NCI-H1417 treated with DMSO at 0.1 percent for 48 hours (cell line): ENCODE data around the gene ZC3H8.
"Not testable (repeated sequence)": the region's sequence is repeated elsewhere in the genome, so short reads cannot be mapped to it uniquely, and the experiment has no call there.

Experiments
- DNase-seq: peaks from one replicate; lab custom pipeline; 2025; lab: John Stamatoyannopoulos, UW

ZC3H8 gene

DNA sequence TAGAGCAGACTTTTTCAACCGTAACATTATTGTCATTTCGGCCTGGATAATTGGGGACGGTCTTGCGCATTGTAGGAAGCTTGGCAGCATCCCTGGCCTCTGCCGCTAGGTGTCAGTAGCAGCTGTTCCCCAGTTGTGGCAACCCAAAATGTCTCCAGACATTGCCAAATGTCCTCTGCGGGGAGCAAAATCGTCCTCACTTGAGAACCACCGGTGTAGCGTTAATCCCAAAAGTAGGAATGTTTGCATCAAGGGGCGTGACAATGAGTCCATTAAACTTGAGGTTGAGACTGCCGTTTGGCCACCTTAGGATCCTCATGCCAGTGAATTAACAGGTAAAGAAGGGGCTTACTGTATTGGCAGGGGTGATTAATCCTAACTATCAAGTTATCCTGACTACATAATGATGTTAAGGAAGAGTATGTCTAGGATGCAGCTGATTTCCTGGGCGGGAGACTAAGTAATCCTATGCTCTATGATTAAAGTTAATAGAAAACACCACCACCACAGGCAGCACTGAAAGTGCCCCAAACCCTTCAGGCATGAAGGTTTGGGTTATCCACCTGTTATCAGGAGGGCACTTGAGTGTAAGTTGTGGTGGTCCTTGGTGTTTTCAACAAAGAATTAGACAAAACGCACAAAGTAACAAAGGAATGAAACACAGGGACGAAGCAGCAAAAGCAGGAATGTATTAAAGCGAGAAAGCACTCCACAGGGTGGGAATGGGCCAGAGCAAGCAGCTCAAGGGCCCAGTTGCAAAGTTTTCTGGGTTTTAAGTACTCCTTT lies 4.9 kb upstream of the ZC3H8 start:
- no peak for DNase-seq

GRCh38 chr2:112257575-112257974 lies 2.7 kb upstream of the ZC3H8 start:
- no peak for DNase-seq

GRCh38 chr2:112256654-112257053 lies 1.8 kb upstream of the ZC3H8 start:
- no peak for DNase-seq

- no peak for DNase-seq
Measured at GRCh38 chr2:112255875-112256274, 1.0 kb upstream of the ZC3H8 start.

DNA sequence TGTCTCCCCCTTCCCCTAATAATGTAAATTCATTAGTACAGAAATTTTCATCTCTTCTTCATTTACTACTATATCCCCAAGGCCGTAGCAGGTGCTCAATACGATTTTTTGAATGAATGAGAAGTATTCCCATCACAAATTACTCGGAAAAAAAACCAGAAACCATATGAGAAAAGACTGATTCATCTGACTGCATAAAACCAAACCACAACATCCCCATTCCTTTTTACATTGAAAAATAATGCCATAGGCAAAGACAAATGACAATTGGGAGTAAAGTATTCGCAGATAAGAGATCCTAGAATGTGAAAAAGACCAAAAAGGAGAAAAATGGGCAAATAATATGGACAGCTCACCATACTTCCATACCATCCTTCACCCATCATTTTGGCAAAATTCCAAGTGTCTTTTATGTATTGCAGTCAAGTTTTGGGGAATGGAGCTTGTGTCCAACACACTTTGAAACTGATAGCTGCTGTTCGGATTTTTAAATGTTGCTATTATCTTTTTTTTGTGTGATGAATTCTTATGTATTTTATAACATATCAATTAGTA lies 1.5 kb downstream of the ZC3H8 start:
- no peak for DNase-seq

- DNase-seq = no peak
Measured at GRCh38 chr2:112251271-112251670, 3.6 kb downstream of the ZC3H8 start.

DNA sequence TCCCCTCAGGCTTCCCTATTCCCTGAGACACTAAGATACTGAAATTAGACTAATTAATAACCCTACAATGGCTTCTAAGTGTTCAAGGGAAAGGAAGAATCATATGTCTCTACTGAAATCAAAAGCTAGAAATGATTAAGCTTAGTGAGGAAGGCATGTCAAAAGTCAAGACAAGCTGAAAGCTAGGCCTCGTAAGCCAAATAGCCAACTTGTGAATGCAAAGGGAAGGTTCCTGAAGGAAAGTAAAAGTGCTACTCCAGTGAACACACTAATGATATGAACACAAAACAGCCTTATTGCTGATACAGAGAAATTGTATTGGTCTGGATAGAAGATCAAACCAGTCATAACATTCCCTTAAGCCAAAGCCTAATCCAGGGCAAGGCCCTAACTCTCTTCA lies 10.0 kb downstream of the ZC3H8 start:
- DNase-seq = no peak

- no peak for DNase-seq
Measured at GRCh38 chr2:112243233-112243632, 11.6 kb downstream of the ZC3H8 start.

DNA sequence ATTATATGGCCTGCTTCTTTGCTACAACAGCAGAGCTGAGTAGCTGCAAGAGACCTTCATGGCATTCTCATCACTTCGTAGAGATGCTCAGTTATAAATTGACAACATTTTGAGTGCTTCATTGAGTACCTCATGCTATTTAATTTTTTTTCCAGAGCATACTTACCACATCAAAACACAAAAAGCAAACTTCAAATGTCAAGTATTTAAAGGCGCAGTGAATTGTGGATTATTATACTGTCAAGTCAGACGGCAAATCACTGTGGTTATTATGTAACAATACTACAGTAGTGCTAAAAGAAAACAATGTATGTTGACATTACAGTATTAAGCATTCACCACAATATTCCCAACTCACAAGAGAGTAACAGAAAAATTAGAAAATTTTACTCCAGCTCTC lies 12.5 kb downstream of the ZC3H8 start:
- DNase-seq = no peak

DNA sequence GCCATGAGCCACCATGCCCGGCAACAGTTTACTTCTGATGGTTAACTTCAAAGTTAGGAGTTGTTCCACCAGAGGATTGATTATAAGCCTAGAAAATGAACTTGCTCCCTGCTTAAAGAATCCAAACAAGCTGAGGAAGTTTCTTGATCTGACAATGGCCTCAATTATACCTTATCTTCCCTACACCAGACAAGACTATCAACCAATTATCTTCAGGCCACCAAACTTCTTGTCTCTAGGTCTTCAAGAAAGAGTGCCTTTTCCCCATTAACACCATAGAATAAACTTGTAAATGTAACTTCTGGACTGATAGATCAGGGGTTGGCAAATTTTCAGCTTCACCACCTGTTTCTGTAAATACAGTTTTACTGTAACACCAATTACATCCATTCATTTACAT lies 15.0 kb downstream of the ZC3H8 start:
- DNase-seq = no peak

- no peak for DNase-seq
Measured at GRCh38 chr2:112230371-112230770, 24.5 kb downstream of the ZC3H8 start.

DNA sequence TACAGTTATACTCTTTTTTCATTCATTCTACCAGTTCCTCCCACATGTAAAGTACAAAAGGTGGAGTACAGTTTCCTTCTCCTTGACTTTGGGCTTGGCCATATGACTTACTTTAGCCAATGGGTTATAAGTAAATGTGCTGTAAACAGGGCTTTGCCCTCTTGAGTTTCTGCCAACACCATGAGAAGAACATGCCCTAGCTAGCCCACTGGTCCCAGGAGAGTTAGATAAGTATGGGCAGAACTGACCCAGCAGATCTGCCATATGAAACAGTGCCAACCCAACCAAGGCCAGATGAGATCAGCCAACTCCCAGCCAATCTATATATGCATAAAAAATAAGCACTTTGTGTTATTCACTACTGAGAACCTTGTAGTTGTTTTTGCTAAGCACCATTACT lies 25.5 kb downstream of the ZC3H8 start:
- DNase-seq = no peak

GRCh38 chr2:112220831-112221230 lies 34.0 kb downstream of the ZC3H8 start:
- no peak for DNase-seq

DNA sequence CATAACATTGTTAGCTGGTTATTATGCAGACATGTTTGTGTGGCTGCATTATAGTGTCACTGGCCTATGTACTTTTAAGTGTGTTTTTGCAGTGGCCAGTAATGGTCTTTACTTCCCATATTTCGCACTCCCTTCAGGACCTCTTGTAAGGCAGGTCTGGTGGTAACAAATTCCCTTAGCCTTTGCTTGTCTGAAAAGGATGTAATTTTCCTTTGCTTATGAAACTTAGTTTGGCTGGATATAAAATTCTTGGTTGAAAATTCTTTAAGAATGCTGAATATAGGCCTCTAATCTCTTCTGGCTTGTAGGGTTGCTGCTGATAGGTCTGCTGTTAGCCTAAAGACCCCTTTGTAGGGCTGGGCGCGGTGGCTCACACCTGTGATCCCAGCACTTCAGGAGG lies 34.7 kb downstream of the ZC3H8 start:
- DNase-seq = no peak

DNA sequence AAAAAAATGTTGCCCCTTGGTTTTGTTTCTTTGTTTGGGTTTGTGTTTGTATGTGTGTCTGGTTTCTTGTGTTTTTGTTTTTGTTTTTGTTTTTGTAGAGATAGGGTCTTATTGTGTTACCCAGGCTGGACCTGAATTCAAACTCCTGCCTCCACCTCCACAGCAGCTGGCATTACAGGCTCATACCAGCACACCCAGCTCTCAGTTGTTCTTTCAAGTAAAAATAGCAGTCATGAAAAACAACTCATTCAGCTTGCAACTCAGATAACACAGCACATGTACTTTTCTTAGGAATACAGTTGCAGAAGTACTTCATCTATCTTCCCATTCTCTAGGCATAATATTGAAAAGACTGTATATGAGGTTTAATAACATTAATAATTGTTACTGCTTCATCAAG lies 37.0 kb downstream of the ZC3H8 start:
- DNase-seq = no peak

GRCh38 chr2:112216167-112216566 lies 38.7 kb downstream of the ZC3H8 start:
- DNase-seq = no peak

DNA sequence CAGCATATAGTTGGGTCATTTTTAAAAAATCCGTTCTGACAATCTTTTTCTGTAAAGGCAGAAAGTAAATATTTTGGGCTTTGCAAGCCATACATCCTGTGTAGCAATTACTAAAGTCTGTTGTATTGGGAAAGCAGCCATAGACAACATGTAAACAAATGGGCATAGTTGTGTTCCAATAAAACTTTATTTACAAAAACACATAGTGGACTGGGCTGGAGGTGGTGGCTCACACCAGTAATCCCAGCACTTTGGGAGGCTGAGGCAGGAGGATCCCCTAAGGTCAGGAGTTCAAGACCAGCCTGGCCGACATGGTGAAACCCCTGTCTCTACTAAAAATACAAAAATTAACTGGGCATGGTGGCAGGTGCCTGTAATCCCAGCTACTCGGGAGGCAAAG lies 46.9 kb downstream of the ZC3H8 start:
- not testable (repeated sequence) for DNase-seq

GRCh38 chr2:112204411-112204810 lies 50.4 kb downstream of the ZC3H8 start:
- DNase-seq = no peak

DNA sequence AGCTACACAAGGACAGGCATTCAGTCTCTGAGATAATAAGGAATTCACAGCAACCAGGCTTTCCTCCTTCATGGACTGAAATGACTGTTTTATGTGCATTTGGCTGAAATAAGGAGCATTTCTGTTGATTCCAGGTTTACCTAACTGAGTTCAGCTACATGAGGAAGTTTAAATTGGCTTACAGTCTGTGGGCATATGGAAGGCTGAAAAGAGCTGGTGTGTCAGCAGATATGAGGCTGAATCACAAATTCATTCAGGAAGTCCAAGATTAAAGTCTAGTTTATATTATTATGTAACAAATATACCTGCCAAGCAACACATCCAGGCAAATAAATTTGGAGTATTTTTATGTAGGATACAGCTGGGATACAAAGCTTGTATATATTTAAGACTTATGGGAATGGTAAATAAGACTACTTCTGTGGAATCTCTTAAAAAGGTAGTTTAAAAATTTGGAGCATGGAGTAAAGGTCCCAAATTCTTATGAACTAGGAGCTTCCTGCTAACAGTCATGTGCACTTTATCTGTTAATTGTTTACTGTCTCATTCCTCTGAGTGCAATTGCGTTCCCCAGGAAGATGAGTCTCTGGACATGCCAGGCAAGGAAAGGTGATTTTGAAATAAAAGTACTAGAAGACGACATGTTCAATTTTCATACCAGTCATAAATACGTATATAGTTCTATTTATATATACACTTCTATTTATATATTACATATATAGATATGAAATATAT lies 53.0 kb downstream of the ZC3H8 start:
- no peak for DNase-seq

DNA sequence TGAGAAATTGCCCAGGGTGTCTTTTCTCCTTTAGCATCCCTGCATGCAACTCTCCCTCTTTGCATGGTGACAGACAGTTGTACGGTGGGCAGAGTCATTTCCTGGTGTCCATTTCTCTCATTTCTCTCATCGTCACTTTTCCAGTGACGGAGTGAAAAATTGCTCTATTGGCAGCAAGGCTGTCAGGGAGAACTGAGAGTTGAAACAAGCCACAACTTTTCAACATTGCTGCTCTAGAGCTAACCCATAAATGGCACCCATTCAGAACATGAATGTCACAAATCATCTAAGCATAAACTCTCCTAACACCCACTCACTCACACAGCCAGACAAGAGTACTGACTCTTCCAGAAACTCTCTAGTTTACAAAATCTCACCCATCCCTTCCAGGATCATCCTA lies 55.7 kb downstream of the ZC3H8 start:
- no peak for DNase-seq

DNA sequence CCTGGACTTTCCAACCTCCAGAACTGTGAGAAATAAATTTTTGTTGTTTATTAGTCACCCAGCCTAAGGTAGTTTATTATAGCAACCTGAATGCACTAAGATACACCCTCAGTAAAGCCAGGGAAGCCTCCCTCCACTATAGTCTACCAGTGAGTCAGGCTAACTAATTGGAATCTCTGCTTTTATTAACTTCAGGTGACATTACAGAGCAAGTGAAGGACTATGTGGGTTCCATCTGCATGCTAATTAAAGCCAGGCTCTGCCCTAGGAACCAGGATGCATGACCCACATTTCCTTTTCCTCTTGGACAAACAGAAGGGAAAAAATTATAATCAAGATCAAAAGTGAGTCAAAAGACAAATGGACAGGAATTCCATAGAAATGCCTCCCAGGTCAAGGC lies 56.1 kb downstream of the ZC3H8 start:
- no peak for DNase-seq

- DNase-seq = no peak
Measured at GRCh38 chr2:112197868-112198267, 57.0 kb downstream of the ZC3H8 start.

- no peak for DNase-seq
Measured at GRCh38 chr2:112195950-112196349, 58.9 kb downstream of the ZC3H8 start.
